GM21526 (cell line): ENCODE results near the gene UEVLD.
"Not testable (repeated sequence)": the region's sequence is repeated elsewhere in the genome, so short reads cannot be mapped to it uniquely, and the experiment has no call there.

Experiments
- ATAC-seq: cut with Tn5 transposase; IDR thresholded peaks from one replicate; pipeline ENCODE4 v1.9.1; 2021; ENCODE audit warnings: moderate library complexity; ENCODE audit not compliant: unreplicated experiment, low FRiP score

Gene UEVLD

DNA sequence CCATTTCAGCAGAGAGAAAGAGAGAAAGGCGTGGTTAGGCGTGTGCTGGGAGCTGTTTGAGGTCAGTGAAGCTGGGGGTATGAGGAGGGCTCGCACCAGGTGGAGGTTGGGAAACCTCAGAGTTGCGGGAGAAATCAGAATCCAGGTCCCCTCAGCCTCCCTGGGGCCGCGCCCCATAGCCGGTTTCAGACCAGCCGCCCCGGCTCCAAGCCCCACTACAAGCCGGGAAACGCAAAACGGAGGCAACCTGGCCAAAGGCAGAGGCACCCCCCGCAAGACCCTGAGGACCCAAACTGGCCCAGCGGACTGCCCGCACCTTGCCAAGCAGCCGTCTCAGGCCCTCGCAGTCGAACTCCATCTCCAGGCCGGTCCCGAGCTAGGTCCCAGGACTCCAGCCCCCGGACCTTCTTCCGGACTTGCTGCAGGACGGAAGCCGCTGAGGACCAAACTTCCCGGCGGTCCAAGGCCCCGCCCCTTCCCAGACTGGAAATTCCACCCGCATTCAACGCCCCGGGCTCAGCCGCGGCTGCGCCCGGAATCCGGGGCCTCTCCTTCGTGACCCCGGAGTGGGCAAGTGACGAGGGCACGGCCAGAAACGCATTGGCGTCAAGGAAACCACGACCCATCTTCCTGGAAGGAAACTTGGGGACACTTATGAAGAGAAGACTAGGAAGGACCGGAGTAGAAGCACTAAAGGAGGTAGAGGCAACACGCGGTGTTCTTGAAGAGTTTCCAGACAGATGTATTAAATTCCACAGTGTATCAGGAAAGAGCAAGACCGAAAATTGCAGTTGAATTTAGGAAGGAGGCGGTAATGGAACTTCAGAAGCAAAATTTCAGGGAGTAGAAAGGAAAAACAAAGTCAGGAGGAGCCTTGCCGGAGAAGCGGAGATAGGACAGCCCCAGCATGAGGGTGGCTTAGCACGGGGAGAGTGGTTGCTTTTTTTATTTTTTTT is at the start of gene UEVLD:
UEVLD (minus strand) TSS at position 438 of the 956 bp plus-strand sequence; CDS start at position 358, 80 bp downstream.
- ATAC-seq: peak; percentile 64

DNA sequence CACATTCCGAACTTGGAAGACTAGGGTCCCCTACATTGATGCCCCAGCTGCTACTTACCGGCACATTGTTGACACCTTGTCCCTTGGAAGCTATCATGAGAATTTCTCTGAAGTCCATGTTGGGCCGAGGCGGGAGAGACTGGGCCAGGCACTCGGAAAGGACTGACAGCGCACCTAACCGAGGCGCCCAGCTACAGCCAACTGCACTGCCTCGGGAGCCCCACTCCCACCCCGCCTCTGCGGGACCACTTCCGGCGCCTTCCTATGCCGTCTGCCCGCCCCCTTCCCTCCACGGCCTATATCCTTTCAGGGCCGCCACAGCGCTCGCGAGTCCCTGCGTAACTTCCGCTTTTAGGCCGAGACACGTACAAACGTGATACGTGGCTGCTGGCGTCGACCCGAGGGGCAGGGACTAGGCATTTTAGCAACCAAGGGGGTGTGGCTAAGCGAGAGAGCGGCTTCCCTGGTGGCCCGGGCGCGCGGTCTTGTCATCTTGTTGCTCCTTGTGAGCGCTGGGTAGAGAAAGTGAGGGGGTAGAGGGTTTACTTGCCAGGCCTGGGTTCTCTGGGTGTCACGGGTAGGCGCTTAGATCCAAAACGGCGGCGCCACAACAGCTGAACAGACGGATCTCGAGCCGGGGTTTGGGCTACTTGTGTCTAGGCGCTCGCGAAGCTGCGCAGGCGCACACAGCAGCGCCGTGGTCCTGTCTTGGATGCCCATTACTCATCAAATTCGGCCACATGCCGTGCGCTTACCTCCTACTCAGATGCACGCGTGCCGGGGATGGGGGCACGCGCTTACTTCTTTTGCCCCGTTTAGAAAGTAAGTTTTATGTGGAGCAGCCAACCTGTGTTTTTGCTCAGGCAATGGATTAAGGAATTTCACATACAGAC is 45.9 kb upstream of the UEVLD start, which contains the start of gene SPTY2D1:
SPTY2D1 (minus strand) TSS at position 203 of the 893 bp plus-strand sequence; CDS start at position 118, 85 bp downstream.
- ATAC-seq: peak; percentile 95

DNA sequence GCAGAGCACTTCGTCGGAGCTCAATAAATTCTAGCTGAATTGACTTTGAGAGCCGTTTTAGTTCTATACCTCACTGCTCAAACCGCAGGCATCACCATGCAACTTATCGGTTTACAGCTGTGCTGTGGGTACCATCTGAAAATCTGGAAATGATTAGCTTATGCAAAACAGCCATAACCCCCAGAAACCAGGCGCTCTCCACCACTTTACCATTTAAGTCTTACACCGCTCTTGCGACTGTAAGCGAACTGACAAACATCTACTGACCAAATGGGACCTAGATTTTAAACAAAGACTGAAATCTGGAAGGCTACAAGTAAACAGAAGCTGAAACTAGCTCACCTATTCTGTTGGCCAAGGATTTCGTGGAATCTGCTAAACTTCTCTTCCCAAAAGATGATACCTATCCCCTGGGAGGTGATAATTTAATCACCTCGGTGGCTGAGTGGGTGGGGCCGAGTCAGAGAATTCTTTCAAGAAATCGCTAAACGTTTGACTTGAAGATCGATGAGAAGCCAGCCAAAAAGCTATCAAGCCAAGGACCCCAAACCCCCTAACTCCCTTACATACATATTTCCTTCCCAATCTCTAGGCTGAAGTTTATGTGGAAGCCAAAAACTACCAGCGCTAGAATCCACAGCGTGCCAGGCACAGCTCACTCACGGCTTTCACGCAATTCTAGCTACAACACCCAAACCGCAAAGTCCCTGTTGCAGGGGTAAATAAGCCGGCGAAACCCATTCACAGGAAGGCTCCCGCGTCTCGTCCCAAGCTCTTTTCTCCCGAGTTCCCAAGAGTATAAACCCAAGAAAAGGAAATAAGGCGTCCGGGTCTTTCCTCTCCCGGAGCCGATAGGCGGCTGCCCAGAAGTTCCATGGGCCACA is 45.0 kb upstream of the UEVLD start:
- peak; percentile 48 for ATAC-seq

DNA sequence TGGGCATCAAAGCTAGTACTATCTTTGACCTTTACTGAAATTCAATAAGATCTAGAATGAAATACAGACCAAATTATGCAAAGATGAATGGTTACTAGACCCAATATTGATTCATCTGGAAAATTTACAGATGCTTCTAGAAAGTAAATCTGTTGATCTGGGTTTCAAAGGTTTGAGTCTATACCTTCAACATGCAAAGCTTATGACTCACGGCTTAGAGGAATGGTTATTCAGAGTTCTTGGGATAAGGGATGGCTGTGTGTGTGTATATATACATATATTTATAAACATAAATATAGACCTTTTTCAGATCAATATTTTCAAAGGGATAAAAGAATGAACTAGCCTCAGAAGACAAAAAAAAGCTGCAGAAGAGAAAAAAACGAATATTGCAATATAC is 44.3 kb upstream of the UEVLD start:
- no peak for ATAC-seq

DNA sequence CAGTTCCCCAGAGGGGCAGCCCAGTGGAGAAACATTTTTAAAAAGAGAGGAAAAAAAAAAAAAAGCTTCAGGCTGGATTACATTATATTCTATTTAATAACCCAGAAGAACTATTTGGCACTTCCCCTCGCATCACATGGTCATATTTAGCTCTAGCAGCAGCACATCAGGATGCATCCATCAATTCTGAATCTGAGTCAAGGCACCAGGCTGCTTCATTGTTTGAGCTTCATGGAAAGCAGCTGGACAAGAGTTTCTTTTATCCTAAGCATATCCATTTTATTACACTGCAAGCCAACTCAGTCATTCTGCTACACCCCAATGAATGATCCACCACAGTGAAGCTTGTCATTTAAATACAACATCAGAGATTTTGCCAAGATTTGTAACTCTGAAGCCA is 35.6 kb upstream of the UEVLD start:
- no peak for ATAC-seq

DNA sequence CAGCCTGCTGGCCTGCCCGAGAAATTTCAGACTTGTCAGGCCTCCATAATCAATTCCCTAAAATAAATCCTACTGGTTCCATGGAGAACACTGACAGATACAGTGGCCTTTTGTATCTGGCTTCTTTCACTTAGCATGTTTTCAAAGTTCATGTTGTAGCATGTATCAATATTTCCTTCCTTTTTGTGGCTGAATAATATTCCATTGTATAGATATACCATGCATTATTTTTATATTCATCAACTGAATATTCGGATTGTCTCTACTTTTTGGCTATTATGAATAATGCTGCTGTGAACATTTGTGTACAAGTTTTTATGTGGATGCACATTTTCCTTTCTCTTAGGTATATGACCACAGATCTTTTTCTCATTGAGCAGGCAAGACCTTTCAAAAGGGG is 35.2 kb upstream of the UEVLD start:
- ATAC-seq: no peak

DNA sequence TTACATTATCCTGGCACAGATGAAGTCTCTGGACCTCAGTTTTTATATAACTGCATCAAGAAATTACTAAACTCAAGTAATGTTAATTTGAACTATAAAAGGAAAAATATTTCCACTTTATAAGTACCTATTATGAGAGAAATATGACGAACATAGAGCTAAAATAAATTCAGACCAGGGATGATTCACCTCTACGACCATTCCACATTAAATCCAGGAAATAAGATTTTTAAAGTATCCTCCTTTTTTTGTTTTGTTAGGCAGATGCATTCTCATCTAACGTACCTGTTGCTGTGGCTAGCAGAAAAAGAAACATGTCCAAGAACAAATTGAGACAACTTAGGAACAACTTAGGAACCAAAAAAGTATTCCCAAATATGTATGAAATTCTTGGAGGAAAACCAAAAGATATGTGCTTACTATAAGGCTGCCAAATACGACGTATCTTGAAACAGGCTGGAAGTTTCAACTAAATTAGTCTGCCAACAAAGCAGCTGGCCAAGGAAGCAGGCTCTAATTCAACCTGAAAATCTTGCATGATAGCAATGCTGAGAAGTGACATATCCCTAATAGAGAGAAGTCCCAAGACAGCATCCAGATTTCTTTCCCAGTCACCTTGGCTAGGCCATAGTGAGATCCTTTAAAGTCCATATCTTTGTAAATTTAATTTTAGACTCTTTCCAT is 29.9 kb upstream of the UEVLD start:
- ATAC-seq: no peak

DNA sequence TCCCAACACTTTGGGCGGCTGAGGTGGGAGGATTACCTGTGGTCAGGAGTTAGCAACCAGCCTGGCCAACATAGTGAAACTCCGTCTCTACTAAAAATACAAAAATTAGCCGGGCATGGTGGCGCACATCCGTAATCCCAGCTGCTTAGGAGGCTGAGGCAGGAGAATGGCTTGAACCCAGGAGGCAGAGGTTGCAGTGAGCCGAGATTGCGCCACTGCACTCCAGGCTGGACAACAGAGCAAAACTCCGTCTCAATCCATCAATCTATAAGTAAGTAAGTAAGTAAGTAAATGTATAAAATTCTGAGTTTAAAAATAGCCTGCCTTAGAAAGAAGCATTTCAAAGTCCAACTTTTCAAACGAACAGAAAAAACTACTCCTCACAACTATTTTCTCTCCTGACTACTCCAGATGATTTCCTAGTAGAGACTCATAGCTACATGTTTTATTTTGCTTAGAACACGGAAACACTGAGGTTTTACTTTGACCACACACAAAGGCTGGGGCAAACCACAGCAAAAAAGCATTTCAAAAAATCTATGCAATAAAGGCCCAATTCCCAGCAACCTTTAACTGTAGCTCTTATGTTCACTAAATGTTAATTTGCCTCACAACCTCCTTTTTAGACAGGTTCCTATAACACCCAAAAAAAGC is 29.3 kb upstream of the UEVLD start:
- no peak for ATAC-seq

DNA sequence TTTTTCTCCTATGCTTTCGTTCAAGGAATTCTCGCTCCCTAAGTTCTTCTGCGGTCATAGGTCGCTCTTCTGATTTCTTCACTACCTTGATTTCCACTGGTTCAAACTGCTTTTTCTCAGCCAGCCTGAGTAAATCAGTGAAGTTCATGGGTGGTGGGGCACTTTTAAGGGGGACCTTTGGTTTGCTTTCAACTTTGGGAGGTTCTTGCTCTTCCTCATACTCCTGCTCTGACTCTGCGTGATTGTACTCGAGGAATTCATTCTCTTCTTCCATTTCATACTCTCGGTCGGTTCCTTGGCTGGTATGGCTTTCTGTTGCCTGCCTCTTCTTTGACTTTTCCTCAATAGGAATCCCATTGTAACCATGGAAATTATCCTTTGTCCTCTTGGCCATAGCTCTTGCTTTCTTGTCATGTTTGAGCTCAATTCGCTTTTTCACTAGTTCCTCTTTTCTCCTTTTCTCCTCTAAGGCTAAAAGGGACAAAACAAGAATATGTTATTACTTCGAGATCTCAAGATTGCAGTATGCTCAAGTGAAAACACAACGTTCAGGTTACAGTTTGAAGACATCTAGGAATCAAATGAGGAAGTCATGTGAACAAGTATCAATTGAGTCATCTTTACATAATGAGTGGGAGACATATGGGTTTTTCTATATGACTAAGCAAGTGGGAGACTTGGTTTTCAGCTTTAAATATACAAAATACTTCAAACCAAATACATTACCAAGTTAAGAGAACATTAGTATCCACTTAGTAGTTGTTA is 27.3 kb upstream of the UEVLD start:
- ATAC-seq: peak; percentile 88

DNA sequence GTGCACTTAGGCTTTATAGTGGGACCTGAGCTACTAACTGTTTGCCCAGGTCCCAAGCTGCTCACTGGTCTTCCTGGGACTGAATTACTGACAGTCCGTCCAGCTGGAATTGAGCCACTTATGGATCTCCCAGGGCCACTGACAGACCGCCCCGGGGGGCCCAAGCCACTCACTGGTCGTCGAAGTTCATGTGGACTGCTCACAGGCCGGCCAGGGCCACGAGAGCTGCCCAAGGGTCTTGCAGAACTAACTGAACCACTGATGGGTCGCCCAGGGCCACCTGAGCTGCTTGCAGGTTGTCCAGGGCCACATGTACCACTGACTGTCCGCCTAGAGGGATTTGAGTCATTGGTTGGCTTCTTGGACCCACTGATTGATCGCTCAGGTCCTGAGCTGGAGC is 26.1 kb upstream of the UEVLD start:
- no peak for ATAC-seq

DNA sequence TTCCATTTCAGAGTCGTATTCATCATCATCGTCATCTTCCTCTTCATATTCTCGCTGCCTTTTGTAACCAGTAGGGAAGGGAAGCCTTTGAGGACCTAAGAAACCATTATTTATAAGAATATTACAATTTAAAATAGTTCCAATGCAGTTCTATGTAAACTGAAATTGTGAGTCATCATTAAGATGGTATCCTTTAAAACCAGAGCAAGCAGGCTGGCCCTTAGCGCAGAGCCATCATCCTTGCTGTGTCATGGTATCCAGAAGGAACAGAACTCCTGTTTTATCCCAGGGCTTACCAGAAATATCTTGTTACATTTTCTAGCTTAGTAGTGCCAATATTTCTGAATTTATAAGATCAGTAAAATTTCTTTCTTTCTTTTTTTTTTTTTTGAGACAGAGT is 23.9 kb upstream of the UEVLD start:
- no peak for ATAC-seq

DNA sequence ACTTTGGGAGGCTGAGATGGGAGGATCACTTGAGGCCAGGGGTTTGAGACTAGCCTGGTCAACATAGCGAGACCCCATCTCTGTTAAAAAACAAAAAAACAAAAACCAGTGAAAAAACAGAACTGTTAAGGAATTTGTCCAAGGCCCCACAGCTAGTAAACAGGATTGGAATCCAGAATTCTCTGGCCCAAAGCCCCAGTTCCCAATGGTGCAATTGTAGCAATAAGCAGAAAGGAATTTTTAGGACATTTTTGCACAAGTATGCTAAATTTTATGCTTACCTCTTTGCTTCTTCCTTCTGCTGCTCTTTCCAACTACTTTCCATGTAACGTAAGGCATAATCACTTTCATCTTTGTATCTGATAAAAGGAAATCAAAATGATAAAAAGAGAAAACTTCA is 22.7 kb upstream of the UEVLD start:
- ATAC-seq: no peak

DNA sequence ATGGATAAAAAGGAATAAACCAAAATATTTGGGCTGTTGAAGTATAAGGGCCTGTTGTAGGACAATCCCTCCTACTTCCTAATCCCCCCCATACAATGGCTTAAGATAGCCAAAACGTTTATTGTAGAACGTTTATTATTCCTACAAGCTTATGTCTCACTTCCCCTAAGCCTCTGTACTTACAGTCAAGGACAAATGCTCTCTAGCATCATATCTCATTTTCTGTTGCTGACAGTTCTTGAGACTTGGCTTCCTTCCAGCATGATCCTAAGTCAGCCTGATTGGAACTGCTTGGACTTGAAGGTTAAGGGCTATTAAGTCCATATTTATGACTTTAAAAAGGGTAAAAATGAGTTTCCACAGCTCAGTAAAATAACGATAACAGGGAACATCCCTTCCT is 19.8 kb upstream of the UEVLD start:
- no peak for ATAC-seq

DNA sequence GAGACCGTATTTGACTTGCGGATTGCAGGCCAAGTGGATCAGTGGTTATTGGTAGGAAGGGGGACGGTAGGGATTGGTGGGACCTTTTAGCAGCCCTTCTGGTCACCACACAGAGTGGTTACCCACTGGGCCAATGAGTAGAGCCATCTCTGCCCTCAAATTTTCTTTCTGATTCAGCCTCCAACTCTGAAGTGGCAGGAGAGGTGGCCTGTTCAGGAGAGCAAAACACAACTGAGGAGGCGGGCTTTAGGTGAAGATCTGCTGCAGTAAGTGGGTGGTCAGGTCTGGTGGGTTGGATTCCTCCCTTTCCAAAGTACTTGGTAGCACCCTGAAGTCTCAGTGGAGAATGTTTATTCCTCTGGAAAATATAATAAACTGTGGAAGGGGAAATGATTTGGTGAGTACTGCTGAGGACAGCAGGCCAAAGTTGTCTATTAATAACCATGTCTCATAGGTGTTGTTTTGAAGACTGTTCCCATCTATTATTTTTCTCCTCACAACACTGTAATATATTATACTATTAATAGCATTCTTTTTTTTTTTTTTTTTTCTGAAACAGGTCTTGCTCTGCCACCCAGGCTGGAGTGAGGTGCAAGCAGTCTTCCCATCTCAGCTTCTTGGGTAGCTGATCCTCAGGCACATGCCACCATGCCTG is 12.5 kb upstream of the UEVLD start:
- no peak for ATAC-seq

DNA sequence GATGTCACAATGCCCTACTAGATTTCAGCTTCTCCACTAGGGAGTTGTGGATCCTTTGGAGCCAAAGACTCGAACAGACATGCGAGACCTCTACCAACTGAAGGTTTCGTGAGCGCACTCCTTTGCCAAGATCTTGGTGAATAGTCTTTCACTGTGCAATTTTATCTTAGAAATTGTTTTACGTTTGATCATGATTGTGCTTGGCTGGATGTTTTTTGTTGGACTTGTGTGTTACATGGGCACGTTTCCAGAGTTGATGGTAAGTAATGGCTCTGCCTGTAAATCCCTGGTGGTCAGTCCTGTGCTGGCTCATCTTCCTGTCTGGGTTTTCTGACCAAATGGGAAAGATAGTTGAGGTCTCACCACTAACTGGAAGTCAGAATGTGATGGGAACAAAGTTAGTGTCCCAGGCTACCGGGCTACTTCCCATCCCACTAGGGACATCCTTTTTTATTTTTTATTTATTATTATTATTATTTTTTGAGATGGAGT is 11.3 kb upstream of the UEVLD start, which contains the start of gene MISFA:
MISFA (plus strand) TSS at position 51 of the 492 bp plus-strand sequence; CDS start at position 191, 140 bp downstream.
- no peak for ATAC-seq

DNA sequence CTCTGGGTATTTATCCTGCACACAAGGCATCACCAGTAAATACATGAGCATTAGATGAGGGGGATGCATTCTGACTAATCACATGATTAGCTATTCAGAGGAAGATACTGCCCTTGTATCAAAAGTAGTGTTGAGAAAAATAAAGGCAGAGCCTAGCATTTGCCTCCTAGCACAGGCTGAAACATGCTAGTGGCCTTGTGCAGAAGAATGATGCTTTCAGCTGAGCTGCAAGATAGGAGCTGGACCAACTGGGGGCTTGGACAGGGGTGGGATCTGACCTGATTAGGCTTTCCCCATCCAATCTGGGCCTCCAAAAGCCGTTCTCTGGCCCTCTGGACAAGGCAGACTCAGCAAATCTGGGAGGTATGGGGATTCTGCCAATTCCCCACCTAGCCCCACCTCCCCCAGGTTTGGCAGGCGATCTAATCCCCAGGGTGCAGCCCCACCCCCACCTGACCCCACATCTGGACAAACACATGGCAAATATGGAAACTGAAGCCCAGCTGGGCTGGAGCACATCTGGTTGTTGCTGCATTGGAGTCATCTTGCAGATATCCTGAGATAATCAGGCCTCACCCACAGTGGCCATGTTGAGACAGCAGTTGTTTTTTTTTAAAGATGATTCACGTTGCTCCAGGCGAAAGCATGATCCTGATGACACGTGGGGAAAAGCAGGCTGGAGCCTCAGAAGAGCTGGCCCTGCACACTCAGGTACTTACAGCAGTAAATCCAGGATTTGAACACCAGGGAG is 6.6 kb upstream of the UEVLD start:
- ATAC-seq: no peak

DNA sequence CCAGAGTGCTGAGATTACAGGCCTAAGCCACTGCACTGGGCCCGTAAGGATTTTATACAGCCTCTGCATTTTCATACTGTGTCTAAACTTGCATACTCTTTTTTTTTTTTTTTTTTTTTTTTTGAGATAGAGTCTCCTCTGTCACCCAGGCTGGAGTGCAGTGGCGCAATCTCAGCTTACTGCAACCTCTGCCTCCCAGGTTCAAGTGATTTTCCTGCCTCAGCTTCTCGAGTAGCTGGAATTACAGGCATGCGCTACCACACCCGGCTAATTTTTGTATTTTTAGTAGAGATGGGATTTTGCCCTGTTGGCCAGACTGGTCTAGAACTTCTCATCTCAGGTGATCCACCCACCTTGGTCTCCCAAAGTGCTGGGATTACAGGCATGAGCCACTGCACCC is 5.6 kb upstream of the UEVLD start:
- ATAC-seq: not testable (repeated sequence)
